ENCODE data around the gene LTN1.

The LTN1 gene

GRCh38 chr21:28899744-28900143 is 92.9 kb downstream of the LTN1 start:
- no peak for TF ChIP-seq REST (IDR thresholded peaks at IDR 0.05; ENCODE audit: insufficient read depth in 1 of 2, low read depth in 2 of 2, low read length in 2 of 2)
- no peak for TF ChIP-seq SIN3A (IDR thresholded peaks at IDR 0.05; ENCODE audit: borderline replicate concordance, insufficient read depth, low read length)
- TF ChIP-seq POLR2AphosphoS5 (IDR thresholded peaks at IDR 0.05; ENCODE audit: low read depth, low read length): no peak
- no peak for TF ChIP-seq TAF1 (IDR thresholded peaks at IDR 0.05; ENCODE audit: borderline replicate concordance, insufficient read depth, low read length)
- no peak for TF ChIP-seq FOXP2 (optimal IDR thresholded peaks at IDR 0.05; ENCODE audit: borderline replicate concordance, extremely low read depth, extremely low read length, insufficient read depth)

- TF ChIP-seq REST (IDR thresholded peaks at IDR 0.05; ENCODE audit: insufficient read depth in 1 of 2, low read depth in 2 of 2, low read length in 2 of 2): no peak
These were observed 93.5 kb downstream of the LTN1 start for GRCh38 chr21:28899220-28899619.

GRCh38 chr21:28893687-28894086 is 99.0 kb downstream of the LTN1 start:
- TF ChIP-seq POLR2AphosphoS5 (IDR thresholded peaks at IDR 0.05; ENCODE audit: low read depth, low read length): no peak
- no peak for TF ChIP-seq FOXP2 (optimal IDR thresholded peaks at IDR 0.05; ENCODE audit: borderline replicate concordance, extremely low read depth, extremely low read length, insufficient read depth)
- TF ChIP-seq TAF1 (IDR thresholded peaks at IDR 0.05; ENCODE audit: borderline replicate concordance, insufficient read depth, low read length): no peak
- TF ChIP-seq SIN3A (IDR thresholded peaks at IDR 0.05; ENCODE audit: borderline replicate concordance, insufficient read depth, low read length): no peak
- no peak for TF ChIP-seq REST (IDR thresholded peaks at IDR 0.05; ENCODE audit: insufficient read depth in 1 of 2, low read depth in 2 of 2, low read length in 2 of 2)

- TF ChIP-seq TAF1 (IDR thresholded peaks at IDR 0.05; ENCODE audit: borderline replicate concordance, insufficient read depth, low read length) (no peak), REST (IDR thresholded peaks at IDR 0.05; ENCODE audit: insufficient read depth in 1 of 2, low read depth in 2 of 2, low read length in 2 of 2) (no peak), FOXP2 (optimal IDR thresholded peaks at IDR 0.05; ENCODE audit: borderline replicate concordance, extremely low read depth, extremely low read length, insufficient read depth) (no peak), SIN3A (IDR thresholded peaks at IDR 0.05; ENCODE audit: borderline replicate concordance, insufficient read depth, low read length) (no peak), POLR2AphosphoS5 (IDR thresholded peaks at IDR 0.05; ENCODE audit: low read depth, low read length) (no peak)
These were observed 100.2 kb downstream of the LTN1 start for GRCh38 chr21:28892199-28893111.

- TF ChIP-seq FOXP2 (optimal IDR thresholded peaks at IDR 0.05; ENCODE audit: borderline replicate concordance, extremely low read depth, extremely low read length, insufficient read depth): no peak
- TF ChIP-seq TAF1 (IDR thresholded peaks at IDR 0.05; ENCODE audit: borderline replicate concordance, insufficient read depth, low read length): no peak
- TF ChIP-seq POLR2AphosphoS5 (IDR thresholded peaks at IDR 0.05; ENCODE audit: low read depth, low read length): no peak
- no peak for TF ChIP-seq SIN3A (IDR thresholded peaks at IDR 0.05; ENCODE audit: borderline replicate concordance, insufficient read depth, low read length)
- TF ChIP-seq REST (IDR thresholded peaks at IDR 0.05; ENCODE audit: insufficient read depth in 1 of 2, low read depth in 2 of 2, low read length in 2 of 2): no peak
These were observed 106.9 kb downstream of the LTN1 start for GRCh38 chr21:28885853-28886177.

Measured in PFSK-1 (cell line).